ENCODE results near the gene MIS18A. TPM values are rescaled to one million over a fixed set of nuclear protein-coding genes. Genes with fewer than 3 reads are reported as not detected.
A peak's percentile ranks its signal among the peaks of the same experiment; 100 is the strongest.

Gene MIS18A
- polyA plus RNA-seq, 3 donors = 1.6 to 2.5 (median 2.3) TPM

- DNase-seq = no peak
- no peak for TF ChIP-seq CTCF (IDR thresholded peaks at IDR 0.05)
- H3K4me1 ChIP-seq (ENCODE audit: control insufficient read depth in 1 of 2, insufficient read depth in 2 of 2, low read length in 2 of 2) = no peaks in the 10 kb centered on the region
- H3K36me3 ChIP-seq (replicated peaks in 1 of 2; ENCODE audit: control insufficient read depth in 1 of 2, insufficient read depth in 2 of 2, low read length in 2 of 2) = peaks cover 73 to 91% of the 10 kb centered on the region in 2 donors
- peaks cover 0 to 2% (median 0%) of the 10 kb centered on the region in 7 donors for H3K9me3 Mint-ChIP-seq
- no peak overlapping the region for H3K4me2 ChIP-seq (replicated peaks; ENCODE audit: extremely low read depth, low read length, poor library complexity, severe bottlenecking)
- no peak overlapping the region for H3K9ac ChIP-seq (ENCODE audit: insufficient read depth, low read length, poor library complexity, severe bottlenecking)
- H3K4me1 Mint-ChIP-seq = no peaks in the 10 kb centered on the region
- H3K4me3 Mint-ChIP-seq = no peak overlapping the region
- H3K79me2 ChIP-seq (ENCODE audit: insufficient read depth, low read length) = no peaks in the 10 kb centered on the region
- over 99% methylated on average over 20 of the region's 22 CpGs for WGBS (ENCODE audit: insufficient coverage)
- intact Hi-C loops (cut with micrococcal nuclease) = no loop called here
- H3K27me3 Mint-ChIP-seq (ENCODE audit: low read depth in 3 of 3) = peaks cover 0 to 2% (median 0%) of the 10 kb centered on the region in 3 donors
- H3K9me3 ChIP-seq (replicated peaks in 1 of 2; ENCODE audit: control insufficient read depth in 1 of 2, insufficient read depth in 1 of 2, low read length in 2 of 2) = no peaks in the 10 kb centered on the region
- no peak overlapping the region for H3K27ac Mint-ChIP-seq
- no peaks in the 10 kb centered on the region for H4K20me1 ChIP-seq (ENCODE audit: insufficient read depth, low read length)
- H3K27ac ChIP-seq (ENCODE audit: low read depth in 1 of 2, low read length in 2 of 2) = no peak overlapping the region
- peaks cover 74 to 87% of the 10 kb centered on the region in 2 donors for H3K36me3 Mint-ChIP-seq
- no peak overlapping the region for H2AFZ ChIP-seq (ENCODE audit: insufficient read depth, low read depth, low read length, poor library complexity, severe bottlenecking)
- H3K27me3 ChIP-seq (ENCODE audit: control insufficient read depth in 2 of 2, insufficient read depth in 2 of 2, low read length in 2 of 2) = no peaks in the 10 kb centered on the region
- no peak overlapping the region for H3K4me3 ChIP-seq (replicated peaks in 1 of 3; ENCODE audit: low read depth in 2 of 3, low read length in 3 of 3)
Measured at GRCh38 chr21:32316361-32317215, 37.7 kb upstream of the MIS18A start.

GRCh38 chr21:32315511-32316281, 36.8 kb upstream of the MIS18A start:
- H3K4me1 Mint-ChIP-seq = no peaks in the 10 kb centered on the region
- whole genome bisulfite sequencing (ENCODE audit: insufficient coverage) = 98% methylated on average over 14 of the region's 14 CpGs
- Histone ChIP-seq H3K4me1 (ENCODE audit: control insufficient read depth in 1 of 2, insufficient read depth in 2 of 2, low read length in 2 of 2) (no peaks in the 10 kb centered on the region), H3K79me2 (ENCODE audit: insufficient read depth, low read length) (no peaks in the 10 kb centered on the region), H3K36me3 (replicated peaks in 1 of 2; ENCODE audit: control insufficient read depth in 1 of 2, insufficient read depth in 2 of 2, low read length in 2 of 2) (peaks cover 67 to 88% of the 10 kb centered on the region in 2 donors), H3K4me2 (replicated peaks; ENCODE audit: extremely low read depth, low read length, poor library complexity, severe bottlenecking) (no peak overlapping the region), H3K27me3 (ENCODE audit: control insufficient read depth in 2 of 2, insufficient read depth in 2 of 2, low read length in 2 of 2) (no peaks in the 10 kb centered on the region), H3K9ac (ENCODE audit: insufficient read depth, low read length, poor library complexity, severe bottlenecking) (no peak overlapping the region), H2AFZ (ENCODE audit: insufficient read depth, low read depth, low read length, poor library complexity, severe bottlenecking) (no peak overlapping the region), H3K27ac (ENCODE audit: low read depth in 1 of 2, low read length in 2 of 2) (no peak overlapping the region), H3K4me3 (replicated peaks in 1 of 3; ENCODE audit: low read depth in 2 of 3, low read length in 3 of 3) (no peak overlapping the region), H4K20me1 (ENCODE audit: insufficient read depth, low read length) (no peaks in the 10 kb centered on the region), H3K9me3 (replicated peaks in 1 of 2; ENCODE audit: control insufficient read depth in 1 of 2, insufficient read depth in 1 of 2, low read length in 2 of 2) (no peaks in the 10 kb centered on the region)
- peak overlapping the region in 1 of 7 donors; percentile 40 for H3K27ac Mint-ChIP-seq
- no peak for TF ChIP-seq CTCF (IDR thresholded peaks at IDR 0.05)
- no peak overlapping the region for H3K4me3 Mint-ChIP-seq
- intact Hi-C loops (cut with micrococcal nuclease) = no loop called here
- H3K36me3 Mint-ChIP-seq = peaks cover 76 to 81% of the 10 kb centered on the region in 2 donors
- H3K9me3 Mint-ChIP-seq = peaks cover 0 to 2% (median 0%) of the 10 kb centered on the region in 7 donors
- H3K27me3 Mint-ChIP-seq (ENCODE audit: low read depth in 3 of 3) = peaks cover 0 to 2% (median 0%) of the 10 kb centered on the region in 3 donors
- no peak for DNase-seq

Measured in CD14-positive monocyte (primary cell).